Neuronal stem cell (in vitro differentiated cells): ENCODE results near the gene MN1.

Experiments
- DNase-seq: peaks from one replicate; pipeline ENCODE4 v3.0.0-alpha.2; 2013; ENCODE audit warnings: low spot score
- H2AFZ ChIP-seq: one replicate; pipeline ENCODE4 v1.6.1; 2013; ENCODE audit warnings: mild to moderate bottlenecking, low read length, inconsistent platforms
- H2AK5ac ChIP-seq: 2 replicates; pipeline ENCODE4 v1.6.1; 2013; ENCODE audit warnings: low read depth, mild to moderate bottlenecking, inconsistent platforms, low read length, moderate library complexity, mixed read lengths
- H2BK120ac ChIP-seq: 2 replicates; pipeline ENCODE4 v1.6.1; 2013; ENCODE audit warnings: low read depth, mild to moderate bottlenecking, inconsistent platforms, low read length, moderate library complexity, mixed read lengths
- H2BK12ac ChIP-seq: one replicate; pipeline ENCODE4 v1.6.1; 2013; ENCODE audit warnings: low read length, inconsistent platforms
- H2BK15ac ChIP-seq: 2 replicates; pipeline ENCODE4 v1.6.1; 2013; ENCODE audit warnings: mild to moderate bottlenecking, low read length, inconsistent platforms, mixed read lengths
- H2BK5ac ChIP-seq: one replicate; pipeline ENCODE4 v1.6.1; 2013; ENCODE audit warnings: inconsistent platforms, mild to moderate bottlenecking, low read length, moderate library complexity
- H3K14ac ChIP-seq: one replicate; pipeline ENCODE4 v1.6.1; 2013; ENCODE audit warnings: low read length, inconsistent platforms
- H3K18ac ChIP-seq: 2 replicates; pipeline ENCODE4 v1.6.1; 2013; ENCODE audit warnings: low read length, inconsistent platforms
- H3K23ac ChIP-seq: 2 replicates; pipeline ENCODE4 v1.6.1; 2013; ENCODE audit warnings: low read depth, mild to moderate bottlenecking, mixed read lengths, low read length, inconsistent platforms; ENCODE audit not compliant: poor library complexity
- H3K27ac ChIP-seq: replicated peaks from 3 replicates; pipeline ENCODE4 v1.5.1; 2013; ENCODE audit warnings: low read length, inconsistent platforms
- H3K27me3 ChIP-seq, 3 experiments: 2 replicates each; pipeline ENCODE4 v1.6.1; 2013; ENCODE audit warnings: low read length in 3 of 3, mild to moderate bottlenecking in 2 of 3, inconsistent platforms in 1 of 3, low read depth in 1 of 3, mixed read lengths in 1 of 3, moderate library complexity in 1 of 3; ENCODE audit not compliant: control insufficient read depth in 3 of 3, insufficient read depth in 3 of 3
- H3K36me3 ChIP-seq, 2 donors: replicated peaks in 1 of 2; 2 replicates each; pipeline ENCODE4 v1.6.1; 2013; ENCODE audit warnings: low read length in 2 of 2; ENCODE audit not compliant: control insufficient read depth in 2 of 2, insufficient read depth in 2 of 2
- H3K4ac ChIP-seq: 2 replicates; pipeline ENCODE4 v1.6.1; 2013; ENCODE audit warnings: inconsistent platforms, mild to moderate bottlenecking, low read length, moderate library complexity
- H3K4me1 ChIP-seq, 2 donors: 1 replicate in 1 of 2; 2 replicates in 1 of 2; pipeline ENCODE4 v1.6.1; 2013; ENCODE audit warnings: low read length in 2 of 2, low read depth in 1 of 2; ENCODE audit not compliant: control insufficient read depth in 2 of 2, insufficient read depth in 1 of 2
- H3K4me2 ChIP-seq: one replicate; pipeline ENCODE4 v1.6.1; 2013; ENCODE audit warnings: mild to moderate bottlenecking, low read length, inconsistent platforms; ENCODE audit not compliant: insufficient read depth, poor library complexity, severe bottlenecking
- H3K4me3 ChIP-seq, 2 donors: 2 replicates each; pipeline ENCODE4 v1.5.1; 2013; ENCODE audit warnings: low read length in 2 of 2, mild to moderate bottlenecking in 2 of 2, inconsistent platforms in 1 of 2, moderate library complexity in 1 of 2
- H3K79me1 ChIP-seq: one replicate; pipeline ENCODE4 v1.6.1; 2013; ENCODE audit warnings: low read depth, mild to moderate bottlenecking, inconsistent platforms, low read length, moderate library complexity
- H3K9ac ChIP-seq: one replicate; pipeline ENCODE4 v1.6.1; 2013; ENCODE audit warnings: mild to moderate bottlenecking, low read depth, low read length, inconsistent platforms; ENCODE audit not compliant: poor library complexity
- H3K9me3 ChIP-seq, 2 donors: replicated peaks in 1 of 2; 2 replicates each; pipeline versions ENCODE3 to v1.6.1; 2013; ENCODE audit warnings: low read length in 2 of 2, mild to moderate bottlenecking in 2 of 2, inconsistent platforms in 1 of 2, low read depth in 1 of 2, mixed read lengths in 1 of 2, moderate library complexity in 1 of 2; ENCODE audit not compliant: control insufficient read depth in 2 of 2, insufficient read depth in 1 of 2
- H4K8ac ChIP-seq: one replicate; pipeline ENCODE4 v1.6.1; 2013; ENCODE audit warnings: low read depth, mild to moderate bottlenecking, inconsistent platforms, low read length, moderate library complexity
- H4K91ac ChIP-seq: one replicate; pipeline ENCODE4 v1.6.1; 2013; ENCODE audit warnings: low read length, low read depth, mild to moderate bottlenecking, inconsistent platforms; ENCODE audit not compliant: poor library complexity
- whole genome bisulfite sequencing, 2 donors: extraction: QIAGEN DNeasy Blood & Tissue Kit; methylation state at CpG; one replicate each; pipeline ENCODE4 v1.1.7; 2013; ENCODE audit warnings: missing lambda C conversion rate in 2 of 2, mixed read lengths in 1 of 2; ENCODE audit not compliant: insufficient read length in 2 of 2, insufficient replicate concordance in 1 of 2; ENCODE audit errors: extremely low coverage in 2 of 2; 5-methylcytosine and 5-hydroxymethylcytosine counted together

The MN1 gene

DNA sequence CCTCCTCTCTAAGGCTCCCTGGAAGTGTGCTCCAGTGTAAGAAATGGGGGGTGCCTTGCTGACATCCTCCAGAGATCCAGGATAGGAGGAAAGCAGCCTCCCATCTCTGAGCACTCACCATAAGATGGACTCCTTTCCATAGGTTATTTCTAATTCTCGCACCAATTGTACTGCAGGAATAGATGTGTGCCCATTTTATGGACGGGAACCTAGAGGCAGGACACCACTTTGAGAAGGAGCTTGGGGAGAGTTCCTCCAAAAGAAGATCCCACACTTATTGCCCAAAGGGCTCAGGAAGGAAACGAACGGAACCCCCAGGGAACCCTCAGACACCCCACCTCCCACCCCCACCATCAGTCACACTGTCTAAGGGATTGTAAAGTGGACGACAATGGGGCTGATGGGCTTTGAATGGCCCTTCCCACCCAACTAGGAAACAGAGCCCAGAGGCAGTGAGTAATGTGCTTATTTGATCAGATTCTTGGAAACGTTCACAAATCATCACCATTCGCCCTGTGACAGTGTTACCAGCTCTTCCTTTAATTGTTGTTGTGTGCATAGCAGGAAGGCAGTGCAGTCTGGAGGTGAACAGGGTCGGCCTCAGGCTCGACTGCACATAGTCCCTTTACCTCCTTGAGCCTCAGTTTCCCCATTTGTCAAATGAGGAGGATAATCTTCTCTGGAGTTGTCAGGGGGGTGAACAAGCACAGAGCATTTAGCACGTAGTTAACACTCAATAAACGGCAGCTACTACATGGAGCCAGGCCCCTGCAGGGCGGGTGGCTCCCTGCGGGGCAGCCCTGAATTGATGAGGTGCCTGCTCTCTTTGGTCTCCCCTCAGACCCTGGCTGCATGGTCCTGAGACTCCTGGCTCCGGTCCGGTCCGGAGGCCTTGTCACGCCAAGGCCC lies 8.4 kb upstream of the MN1 start:
- Histone ChIP-seq H2BK120ac (no peak overlapping the region), H3K23ac (peak overlapping the region; percentile 46), H2AK5ac (peak overlapping the region; percentile 72), H2BK5ac (peak overlapping the region; percentile 56), H3K4me2 (no peak overlapping the region), H2AFZ (peak overlapping the region; percentile 25), H3K9ac (no peak overlapping the region), H3K36me3 (no peaks in the 10 kb centered on the region), H3K4ac (peak overlapping the region; percentile 46), H3K27me3 (no peaks in the 10 kb centered on the region), H3K4me3 (no peak overlapping the region), H3K4me1 (peaks cover 10 to 21% of the 10 kb centered on the region in 2 donors), H4K91ac (no peak overlapping the region), H3K9me3 (no peaks in the 10 kb centered on the region), H3K79me1 (peaks cover 3% of the 10 kb centered on the region), H3K18ac (peak overlapping the region; percentile 83), H2BK12ac (no peak overlapping the region), H3K14ac (no peak overlapping the region), H4K8ac (no peak overlapping the region), H3K27ac (no peak overlapping the region), H2BK15ac (peak overlapping the region; percentile 91)
- no CpG with 5 or more reads among the region's 17 CpGs for WGBS, 2 donors
- no peak for DNase-seq

DNA sequence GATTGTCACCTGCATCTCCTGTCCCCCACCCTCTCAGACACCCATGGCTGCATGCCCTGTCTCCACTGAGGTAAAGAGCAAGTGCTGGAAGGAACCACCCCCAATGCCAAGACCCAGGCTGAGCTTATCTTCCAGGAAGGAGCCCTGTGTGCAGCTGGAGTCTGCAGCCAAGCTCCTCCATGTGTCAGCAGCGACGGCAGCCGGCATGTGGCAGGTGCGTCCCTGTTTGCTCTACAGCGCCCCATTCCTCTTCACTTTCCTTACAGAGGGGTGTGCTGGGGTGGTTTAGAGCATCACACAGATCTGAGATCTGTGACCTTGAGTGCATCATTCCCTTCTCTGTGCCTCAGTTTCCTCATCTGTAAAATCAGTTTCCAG lies 7.7 kb upstream of the MN1 start:
- peaks cover 16 to 27% of the 10 kb centered on the region in 2 donors for H3K4me1 ChIP-seq
- peaks cover 5% of the 10 kb centered on the region for H3K79me1 ChIP-seq
- H3K4ac ChIP-seq, result no peak overlapping the region
- no peak for DNase-seq
- WGBS, 2 donors, result no CpG with 5 or more reads among the region's 5 CpGs
- H2BK120ac ChIP-seq, result peak overlapping the region; percentile 25
- no peak overlapping the region for H3K23ac ChIP-seq
- no peaks in the 10 kb centered on the region for H3K9me3 ChIP-seq
- H3K14ac ChIP-seq, result no peak overlapping the region
- H2AK5ac ChIP-seq, result peak overlapping the region; percentile 63
- no peak overlapping the region for H3K27ac ChIP-seq
- H2BK12ac ChIP-seq, result no peak overlapping the region
- no peak overlapping the region for H3K4me2 ChIP-seq
- no peak overlapping the region for H3K9ac ChIP-seq
- no peaks in the 10 kb centered on the region for H3K27me3 ChIP-seq
- H4K91ac ChIP-seq, result peak overlapping the region; percentile 61
- H3K36me3 ChIP-seq, result no peaks in the 10 kb centered on the region
- no peak overlapping the region for H2BK5ac ChIP-seq
- no peak overlapping the region for H3K18ac ChIP-seq
- no peak overlapping the region for H3K4me3 ChIP-seq
- no peak overlapping the region for H2AFZ ChIP-seq
- H2BK15ac ChIP-seq, result no peak overlapping the region
- peak overlapping the region; percentile 55 for H4K8ac ChIP-seq

- Histone ChIP-seq H3K9ac (no peak overlapping the region), H2BK12ac (no peak overlapping the region), H3K18ac (no peak overlapping the region), H4K91ac (no peak overlapping the region), H2AFZ (peak overlapping the region; percentile 79), H2BK120ac (no peak overlapping the region), H3K4me2 (no peak overlapping the region), H3K4ac (no peak overlapping the region), H4K8ac (no peak overlapping the region), H3K14ac (no peak overlapping the region), H3K36me3 (no peaks in the 10 kb centered on the region), H2BK15ac (no peak overlapping the region), H2AK5ac (no peak overlapping the region), H3K79me1 (peaks cover 5% of the 10 kb centered on the region), H3K4me3 (no peak overlapping the region), H3K27me3 (no peaks in the 10 kb centered on the region), H3K27ac (no peak overlapping the region), H3K4me1 (peaks cover 20 to 32% of the 10 kb centered on the region in 2 donors), H3K9me3 (no peaks in the 10 kb centered on the region), H2BK5ac (no peak overlapping the region), H3K23ac (no peak overlapping the region)
- no peak for DNase-seq
- WGBS, 2 donors, result no CpG with 5 or more reads among the region's 18 CpGs
Measured at GRCh38 chr22:27808451-27809225, 7.1 kb upstream of the MN1 start.

GRCh38 chr22:27805841-27806240 lies 4.3 kb upstream of the MN1 start:
- Histone ChIP-seq H3K23ac (no peak overlapping the region), H2BK120ac (no peak overlapping the region), H3K27me3 (no peaks in the 10 kb centered on the region), H3K18ac (no peak overlapping the region), H3K4me3 (peak overlapping the region in 1 of 2 donors; percentile 53), H3K14ac (no peak overlapping the region), H3K4ac (no peak overlapping the region), H3K79me1 (peaks cover 5% of the 10 kb centered on the region), H3K4me2 (no peak overlapping the region), H2BK15ac (peak overlapping the region; percentile 40), H2AK5ac (no peak overlapping the region), H2BK12ac (peak overlapping the region; percentile 63), H3K4me1 (peaks cover 20 to 40% of the 10 kb centered on the region in 2 donors), H4K91ac (no peak overlapping the region), H4K8ac (no peak overlapping the region), H2AFZ (no peak overlapping the region), H3K27ac (no peak overlapping the region), H3K9me3 (no peaks in the 10 kb centered on the region), H3K36me3 (no peaks in the 10 kb centered on the region), H3K9ac (no peak overlapping the region), H2BK5ac (no peak overlapping the region)
- no CpG with 5 or more reads among the region's 7 CpGs for WGBS, 2 donors
- DNase-seq, result no peak
